WI38 (cell line): ENCODE measurements around the gene ZNF215.

ENCODE experiments used
- H3K4me3 ChIP-seq: 2 replicates; pipeline ENCODE4 v1.5.1; 2011; ENCODE audit warnings: low read depth, mild to moderate bottlenecking, control low read depth, low read length
- CTCF ChIP-seq: IDR thresholded peaks from 2 replicates; pipeline ENCODE4 v1.5.1; 2012; ENCODE audit warnings: low read depth, mild to moderate bottlenecking, control low read depth, low read length

The ZNF215 gene

GRCh38 chr11:6988506-6988905 lies 62.3 kb downstream of the ZNF215 start:
- TF ChIP-seq CTCF = no peak
- H3K4me3 ChIP-seq = no peak overlapping the region

- TF ChIP-seq CTCF = no peak
- H3K4me3 ChIP-seq = no peak overlapping the region
These were observed 65.0 kb downstream of the ZNF215 start for GRCh38 chr11:6991227-6991626.

- no peak for TF ChIP-seq CTCF
- H3K4me3 ChIP-seq = 0 out of 2 replicates have a peak overlapping the region, but pooled peaks have one; percentile 1
These were observed 65.8 kb downstream of the ZNF215 start for GRCh38 chr11:6992026-6992425.

DNA sequence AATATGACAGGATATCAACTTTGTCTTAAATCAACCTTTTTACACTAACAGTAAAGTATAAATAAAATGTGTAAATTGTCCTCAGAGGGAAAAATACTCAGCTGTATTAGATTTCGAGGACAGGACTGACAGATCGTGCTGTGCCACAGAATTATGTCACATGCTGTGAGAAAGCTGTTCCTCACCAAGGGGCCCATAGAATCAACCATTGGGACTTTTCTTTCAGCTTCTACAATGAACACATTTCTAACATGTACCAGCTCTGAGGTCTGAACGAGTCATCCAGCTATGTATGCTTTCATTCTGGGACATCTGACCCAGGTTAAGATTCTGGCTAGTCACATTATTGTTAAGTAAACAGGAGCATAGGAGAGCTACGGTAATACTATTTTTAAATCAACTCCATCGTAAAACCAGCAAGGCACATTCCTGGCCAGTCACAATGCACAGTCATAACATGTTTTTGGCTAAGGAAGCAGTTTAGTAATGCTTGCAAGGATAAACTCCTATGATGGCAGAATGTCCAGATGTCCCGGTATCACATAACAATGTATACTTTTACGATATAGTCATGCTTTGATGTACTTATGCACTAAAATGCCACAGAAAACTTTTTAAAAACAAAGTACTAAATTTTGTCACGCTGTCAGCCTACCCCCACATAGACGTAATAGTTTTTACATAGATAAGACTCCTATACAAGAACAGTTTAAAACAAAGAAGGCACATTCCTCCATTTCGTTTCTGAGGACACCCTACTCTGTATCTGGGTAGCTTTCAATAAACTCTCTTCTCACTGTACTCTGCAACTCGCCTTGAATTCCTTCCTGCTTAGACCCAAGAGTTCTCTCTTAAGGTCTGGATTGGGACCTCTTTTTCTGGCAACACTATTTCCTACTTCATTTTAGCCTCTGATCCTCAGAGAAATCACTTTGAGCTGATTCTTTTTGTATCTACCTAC lies 66.5 kb downstream of the ZNF215 start:
- 0 out of 2 replicates have a peak overlapping the region, but pooled peaks have one; percentile 1 for H3K4me3 ChIP-seq
- no peak for TF ChIP-seq CTCF

- no peak overlapping the region for H3K4me3 ChIP-seq
- TF ChIP-seq CTCF = no peak
These were observed 69.5 kb downstream of the ZNF215 start for GRCh38 chr11:6995703-6996102.

DNA sequence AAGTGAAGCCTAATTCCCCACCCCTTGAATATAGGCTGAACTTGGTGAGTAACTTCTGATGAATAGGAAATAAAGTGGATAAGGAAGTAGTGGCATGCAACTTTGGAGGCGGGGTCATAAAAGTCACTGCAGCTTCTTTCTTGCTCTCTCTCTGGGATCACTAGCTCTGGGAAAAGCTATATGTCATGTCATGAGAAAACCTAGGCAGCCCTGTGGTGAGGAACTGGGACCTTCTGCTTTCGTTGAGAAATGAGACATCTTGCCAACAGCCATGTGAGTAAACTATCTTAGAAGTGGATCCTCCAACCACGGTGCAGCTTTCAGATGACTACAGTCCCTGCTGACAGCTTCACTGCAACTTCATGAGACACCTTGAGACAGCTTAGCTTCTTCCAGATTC lies 78.3 kb downstream of the ZNF215 start:
- no peak overlapping the region for H3K4me3 ChIP-seq
- TF ChIP-seq CTCF = no peak
